Panc1 (cell line): ENCODE data around the gene PRKAG2. TPM values are rescaled to one million over a fixed set of nuclear protein-coding genes. Genes with fewer than 3 reads are reported as not detected.

ENCODE experiments used
- ATAC-seq: fragments of 200-7000 bp; cut with Tn5 transposase; 2 replicates; pipeline ENCODE4 v1.9.1; 2020; ENCODE audit warnings: mild to moderate bottlenecking, moderate library complexity
- BruUV-seq: library from RNA; stranded (reverse); fragments of 400-500 nt; replicated peaks from 2 replicates; lab custom pipeline; 2021; lab: Mats Ljungman, UMichigan
- CTCF ChIA-PET: fragments of 300-600 bp; sonication (Branson Sonifier 250); formaldehyde crosslinking; loops from one replicate; lab custom pipeline; 2022; ENCODE audit warnings: antibody characterized with exemption; lab: Charles Lee
- POLR2A ChIA-PET: fragments of 300-600 bp; sonication (Branson Sonifier 250); formaldehyde crosslinking; loops from one replicate; lab custom pipeline; 2022; ENCODE audit warnings: antibody characterized with exemption; lab: Charles Lee
- DNase-seq: peaks from one replicate; pipeline ENCODE4 v3.0.0-alpha.2; 2010; ENCODE audit warnings: low read depth, low spot score
- H3K27ac ChIP-seq: 2 replicates; pipeline ENCODE4 v1.5.1; 2011; ENCODE audit warnings: mild to moderate bottlenecking, low read length, inconsistent platforms
- H3K27me3 ChIP-seq: fragments of 200-500 bp; sonication (Bioruptor generic); 2 replicates; pipeline ENCODE4 v1.6.0; 2014; ENCODE audit warnings: low read length, inconsistent platforms; ENCODE audit not compliant: control insufficient read depth, insufficient read depth
- H3K36me3 ChIP-seq: fragments of 200-500 bp; sonication (Bioruptor generic); 2 replicates; pipeline ENCODE4 v1.5.1; 2014; ENCODE audit warnings: inconsistent platforms, mild to moderate bottlenecking, low read length, moderate library complexity; ENCODE audit not compliant: control insufficient read depth, insufficient read depth
- H3K4me1 ChIP-seq: 2 replicates; pipeline ENCODE4 v1.5.1; 2011; ENCODE audit warnings: inconsistent platforms, mild to moderate bottlenecking, low read length, moderate library complexity; ENCODE audit not compliant: control insufficient read depth, insufficient read depth
- H3K4me3 ChIP-seq, 2 experiments: 2 replicates each; pipeline ENCODE4 v1.5.1; 2011 to 2012; ENCODE audit warnings: low read depth in 2 of 2, low read length in 2 of 2, mild to moderate bottlenecking in 2 of 2, inconsistent platforms in 1 of 2, moderate library complexity in 1 of 2
- H3K9me3 ChIP-seq: fragments of 200-500 bp; sonication (Bioruptor generic); 2 replicates; pipeline ENCODE4 v1.5.1; 2014; ENCODE audit warnings: low read depth, mild to moderate bottlenecking, inconsistent platforms, low read length, moderate library complexity; ENCODE audit not compliant: control insufficient read depth, insufficient read depth
- CTCF ChIP-seq: fragments of 450-650 bp; IDR thresholded peaks from 2 replicates; pipeline ENCODE4 v1.5.1; 2017; ENCODE audit warnings: mild to moderate bottlenecking
- POLR2AphosphoS5 ChIP-seq: IDR thresholded peaks from 2 replicates; pipeline ENCODE4 v1.6.1; 2012; ENCODE audit warnings: mild to moderate bottlenecking, low read depth, low read length, moderate library complexity
- SIN3A ChIP-seq: IDR thresholded peaks from 2 replicates; pipeline ENCODE4 v1.6.1; 2012; ENCODE audit warnings: low read depth, mild to moderate bottlenecking, low read length, moderate library complexity, borderline replicate concordance; ENCODE audit not compliant: insufficient read depth
- TCF7L2 ChIP-seq: IDR thresholded peaks from 2 replicates; pipeline ENCODE4 v1.6.1; 2011; ENCODE audit warnings: mild to moderate bottlenecking, low read depth, low read length, inconsistent platforms
- in situ Hi-C: cut with HindIII; loops from 2 replicates; pipeline ENCODE4 v1.10.0; 2016; ENCODE audit warnings: low sequenced_read_pairs, low pct_unique_long_range_greater_than_20kb
- intact Hi-C: fragments of 100-400 bp; cut with micrococcal nuclease; formaldehyde crosslinking; loops from one replicate; pipeline ENCODE4 v1.10.0; 2022; ENCODE audit not compliant: unreplicated experiment
- total RNA-seq: library from RNA; stranded (reverse); gene quantifications from one replicate; pipeline ENCODE4 v1.2.1, GENCODE V29; 2021; ENCODE audit not compliant: unreplicated experiment
- TF ChIP-seq, protein P1 (sequence below), 2 experiments: IDR thresholded peaks; 2 replicates each; pipeline ENCODE4 v1.6.1; 2011 to 2012; ENCODE audit warnings: low read depth in 2 of 2, control low read depth in 1 of 2, low read length in 1 of 2, mild to moderate bottlenecking in 1 of 2, moderate library complexity in 1 of 2; ENCODE audit not compliant: insufficient read depth in 1 of 2

Gene PRKAG2
- total RNA-seq, 1 experiment from 2014 or later = 71.6 TPM

DNA sequence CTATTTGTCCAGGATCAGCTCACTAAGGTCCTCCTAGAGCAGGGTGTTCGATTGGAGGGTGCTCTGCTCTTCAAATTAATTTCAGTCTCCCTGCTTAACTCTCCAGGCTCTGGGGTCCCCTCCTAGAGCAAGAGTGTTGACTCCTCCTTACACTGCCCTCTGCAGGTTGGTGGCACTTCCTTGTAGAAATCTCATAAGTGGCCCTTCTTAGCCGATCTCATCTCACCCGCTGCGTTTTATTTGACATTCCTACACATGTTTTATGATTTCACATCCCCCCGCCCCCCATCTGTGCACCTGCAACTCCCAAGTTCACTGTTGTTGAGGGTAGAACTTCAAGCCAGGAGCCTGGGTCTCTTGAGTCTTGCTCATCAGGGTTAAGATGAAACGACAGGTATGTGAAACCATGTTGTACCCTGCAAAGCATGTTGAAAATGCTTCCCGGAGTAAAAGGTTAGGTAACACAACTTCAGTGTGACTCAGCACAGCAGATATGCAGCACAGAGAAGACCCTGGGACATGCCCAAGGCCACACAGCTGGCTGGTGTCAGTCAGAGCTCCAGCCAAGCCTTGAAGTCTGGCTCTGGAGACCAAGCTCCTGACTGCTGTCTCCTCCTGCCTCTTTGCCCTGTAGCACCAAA, 171.2 kb downstream of the PRKAG2 start:
- peak; percentile 79 for ATAC-seq

DNA sequence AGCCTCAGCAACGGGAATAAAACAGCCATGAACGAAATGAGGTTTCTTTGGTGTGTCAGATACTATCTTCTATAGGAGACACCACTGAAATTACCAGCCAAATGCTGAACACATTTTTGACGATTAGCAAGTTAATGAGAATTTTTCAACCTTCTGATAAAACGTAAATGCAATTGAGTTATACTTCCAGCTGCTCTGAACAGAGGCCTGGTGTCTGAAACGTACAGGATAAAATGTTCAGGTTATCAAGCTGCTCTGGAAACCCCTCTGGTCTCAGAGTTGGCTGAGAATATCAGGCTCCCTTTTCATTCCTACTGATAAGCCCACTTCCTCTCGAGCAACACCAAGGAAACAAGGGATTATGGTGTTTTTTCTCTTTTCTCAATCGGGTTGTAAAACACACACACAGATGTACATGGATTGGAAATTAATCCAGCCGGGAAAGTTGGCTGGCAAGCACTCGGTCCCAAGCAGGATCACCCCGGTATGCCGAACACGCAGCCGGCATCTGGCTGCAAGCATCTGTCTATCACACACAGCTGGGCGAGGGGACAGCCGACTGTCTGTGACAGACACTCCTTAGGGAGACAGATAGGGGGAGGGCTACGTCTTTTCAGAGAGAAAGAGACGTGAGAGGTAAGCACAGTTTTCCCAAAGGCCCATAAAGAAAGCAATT, 171.8 kb downstream of the PRKAG2 start:
- no peak overlapping the region for H3K4me3 ChIP-seq
- POLR2A ChIA-PET = no interaction called here

More for the DNA sequence above, 171.2 kb downstream of the PRKAG2 start:
- no peak for TF ChIP-seq POLR2AphosphoS5
- TF ChIP-seq, protein P1, sequence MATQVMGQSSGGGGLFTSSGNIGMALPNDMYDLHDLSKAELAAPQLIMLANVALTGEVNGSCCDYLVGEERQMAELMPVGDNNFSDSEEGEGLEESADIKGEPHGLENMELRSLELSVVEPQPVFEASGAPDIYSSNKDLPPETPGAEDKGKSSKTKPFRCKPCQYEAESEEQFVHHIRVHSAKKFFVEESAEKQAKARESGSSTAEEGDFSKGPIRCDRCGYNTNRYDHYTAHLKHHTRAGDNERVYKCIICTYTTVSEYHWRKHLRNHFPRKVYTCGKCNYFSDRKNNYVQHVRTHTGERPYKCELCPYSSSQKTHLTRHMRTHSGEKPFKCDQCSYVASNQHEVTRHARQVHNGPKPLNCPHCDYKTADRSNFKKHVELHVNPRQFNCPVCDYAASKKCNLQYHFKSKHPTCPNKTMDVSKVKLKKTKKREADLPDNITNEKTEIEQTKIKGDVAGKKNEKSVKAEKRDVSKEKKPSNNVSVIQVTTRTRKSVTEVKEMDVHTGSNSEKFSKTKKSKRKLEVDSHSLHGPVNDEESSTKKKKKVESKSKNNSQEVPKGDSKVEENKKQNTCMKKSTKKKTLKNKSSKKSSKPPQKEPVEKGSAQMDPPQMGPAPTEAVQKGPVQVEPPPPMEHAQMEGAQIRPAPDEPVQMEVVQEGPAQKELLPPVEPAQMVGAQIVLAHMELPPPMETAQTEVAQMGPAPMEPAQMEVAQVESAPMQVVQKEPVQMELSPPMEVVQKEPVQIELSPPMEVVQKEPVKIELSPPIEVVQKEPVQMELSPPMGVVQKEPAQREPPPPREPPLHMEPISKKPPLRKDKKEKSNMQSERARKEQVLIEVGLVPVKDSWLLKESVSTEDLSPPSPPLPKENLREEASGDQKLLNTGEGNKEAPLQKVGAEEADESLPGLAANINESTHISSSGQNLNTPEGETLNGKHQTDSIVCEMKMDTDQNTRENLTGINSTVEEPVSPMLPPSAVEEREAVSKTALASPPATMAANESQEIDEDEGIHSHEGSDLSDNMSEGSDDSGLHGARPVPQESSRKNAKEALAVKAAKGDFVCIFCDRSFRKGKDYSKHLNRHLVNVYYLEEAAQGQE (IDR thresholded peaks at IDR 0.05; ENCODE audit: insufficient read depth in 1 of 2, low read depth in 2 of 2, low read length in 1 of 2) = no peak
- TF ChIP-seq SIN3A = no peak
- TF ChIP-seq TCF7L2 = no peak
- TF ChIP-seq CTCF = peak; percentile 86
- POLR2A ChIA-PET = no interaction called here
- peak overlapping the region; percentile 64 for H3K27ac ChIP-seq
- no peaks in the 10 kb centered on the region for H3K9me3 ChIP-seq
- in situ Hi-C loops = no loop called here
- no peak for DNase-seq
- H3K4me1 ChIP-seq = peaks cover 20% of the 10 kb centered on the region
- intact Hi-C loops = no loop called here
- H3K4me3 ChIP-seq = 0 out of 4 replicates have a peak overlapping the region, but pooled peaks of 1 of the 2 experiments have one; percentile 13
- H3K27me3 ChIP-seq = no peaks in the 10 kb centered on the region
- CTCF ChIA-PET = interaction anchor here (0.7 kb wide), 1 partner anchor 1839 kb away, joined by 12 read pairs; no protein-coding TSS in a partner anchor
- H3K36me3 ChIP-seq = no peaks in the 10 kb centered on the region
- BruUV-seq = no TSS peak

More for the DNA sequence above, 171.8 kb downstream of the PRKAG2 start:
- TF ChIP-seq CTCF = no peak
- TF ChIP-seq TCF7L2 = no peak
- no peak for TF ChIP-seq POLR2AphosphoS5
- TF ChIP-seq, protein P1 (IDR thresholded peaks at IDR 0.05; ENCODE audit: insufficient read depth in 1 of 2, low read depth in 2 of 2, low read length in 1 of 2) = no peak
- no peak for TF ChIP-seq SIN3A
- H3K9me3 ChIP-seq = no peaks in the 10 kb centered on the region
- peak overlapping the region; percentile 64 for H3K27ac ChIP-seq
- no peaks in the 10 kb centered on the region for H3K36me3 ChIP-seq
- no TSS peak for BruUV-seq
- H3K27me3 ChIP-seq = no peaks in the 10 kb centered on the region
- peak; percentile 42 for ATAC-seq
- H3K4me1 ChIP-seq = peaks cover 20% of the 10 kb centered on the region
- CTCF ChIA-PET = no interaction called here
- in situ Hi-C loops (no loop called here), intact Hi-C loops (no loop called here)
- DNase-seq = no peak
